ENCODE measurements around the gene IGFN1.

DNA sequence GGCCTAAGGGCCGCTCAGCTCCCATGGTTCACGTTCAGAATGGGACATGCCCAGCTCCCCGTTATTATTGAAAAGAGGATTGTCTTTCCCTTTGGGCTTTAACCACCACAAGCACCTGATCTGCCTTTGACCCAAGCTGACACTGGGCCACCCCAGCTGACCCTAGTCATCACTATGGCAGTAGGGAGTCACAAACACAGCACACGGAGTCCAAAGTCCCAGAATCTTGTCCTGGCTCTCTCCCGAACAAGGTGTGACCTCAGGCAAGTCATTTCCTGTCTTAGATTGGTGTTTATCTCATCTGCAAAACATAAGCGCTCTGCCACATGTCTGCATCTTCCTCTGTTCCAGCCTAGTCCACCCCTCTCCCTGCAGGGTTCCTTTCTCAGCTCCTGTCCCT is 31.5 kb downstream of the IGFN1 start:
- no peak for TF ChIP-seq EP300 (IDR thresholded peaks at IDR 0.05; ENCODE audit: low read depth)
- TF ChIP-seq, protein P1, sequence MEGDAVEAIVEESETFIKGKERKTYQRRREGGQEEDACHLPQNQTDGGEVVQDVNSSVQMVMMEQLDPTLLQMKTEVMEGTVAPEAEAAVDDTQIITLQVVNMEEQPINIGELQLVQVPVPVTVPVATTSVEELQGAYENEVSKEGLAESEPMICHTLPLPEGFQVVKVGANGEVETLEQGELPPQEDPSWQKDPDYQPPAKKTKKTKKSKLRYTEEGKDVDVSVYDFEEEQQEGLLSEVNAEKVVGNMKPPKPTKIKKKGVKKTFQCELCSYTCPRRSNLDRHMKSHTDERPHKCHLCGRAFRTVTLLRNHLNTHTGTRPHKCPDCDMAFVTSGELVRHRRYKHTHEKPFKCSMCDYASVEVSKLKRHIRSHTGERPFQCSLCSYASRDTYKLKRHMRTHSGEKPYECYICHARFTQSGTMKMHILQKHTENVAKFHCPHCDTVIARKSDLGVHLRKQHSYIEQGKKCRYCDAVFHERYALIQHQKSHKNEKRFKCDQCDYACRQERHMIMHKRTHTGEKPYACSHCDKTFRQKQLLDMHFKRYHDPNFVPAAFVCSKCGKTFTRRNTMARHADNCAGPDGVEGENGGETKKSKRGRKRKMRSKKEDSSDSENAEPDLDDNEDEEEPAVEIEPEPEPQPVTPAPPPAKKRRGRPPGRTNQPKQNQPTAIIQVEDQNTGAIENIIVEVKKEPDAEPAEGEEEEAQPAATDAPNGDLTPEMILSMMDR (IDR thresholded peaks at IDR 0.05) = no peak
- TF ChIP-seq POLR2A (IDR thresholded peaks at IDR 0.05) = no peak
- TF ChIP-seq POLR2AphosphoS5 (IDR thresholded peaks at IDR 0.05) = no peak

All from transverse colon (tissue), 4 donors.